Panc1 (cell line): ENCODE measurements around the gene FAM120C.

ENCODE experiments used
- POLR2AphosphoS5 ChIP-seq: IDR thresholded peaks from 2 replicates; pipeline ENCODE4 v1.6.1; 2012; ENCODE audit warnings: mild to moderate bottlenecking, low read depth, low read length, moderate library complexity
- TF ChIP-seq, protein P1 (sequence below): fragments of 450-650 bp; IDR thresholded peaks from 2 replicates; pipeline ENCODE4 v1.5.1; 2017; ENCODE audit warnings: mild to moderate bottlenecking

DNA sequence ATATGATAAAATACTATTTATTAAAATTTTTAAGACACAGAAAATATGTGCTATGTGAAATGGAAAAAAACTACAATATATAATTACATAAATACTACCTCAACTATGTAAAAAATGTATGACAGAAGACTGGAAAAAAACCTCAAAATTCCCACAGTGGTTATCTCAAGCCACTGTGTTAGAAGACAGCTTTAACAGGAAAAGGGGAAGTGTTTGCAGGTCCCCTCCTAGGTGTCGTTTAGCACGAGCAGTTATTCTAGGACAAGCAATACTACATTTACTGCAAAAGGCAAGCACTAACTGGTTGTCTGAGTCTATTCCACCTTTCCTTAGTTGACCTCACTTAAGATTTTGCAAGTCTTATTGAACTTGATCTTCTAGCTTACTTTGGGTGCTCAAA is 93.9 kb downstream of the FAM120C start:
- no peak for TF ChIP-seq POLR2AphosphoS5
- TF ChIP-seq, protein P1, sequence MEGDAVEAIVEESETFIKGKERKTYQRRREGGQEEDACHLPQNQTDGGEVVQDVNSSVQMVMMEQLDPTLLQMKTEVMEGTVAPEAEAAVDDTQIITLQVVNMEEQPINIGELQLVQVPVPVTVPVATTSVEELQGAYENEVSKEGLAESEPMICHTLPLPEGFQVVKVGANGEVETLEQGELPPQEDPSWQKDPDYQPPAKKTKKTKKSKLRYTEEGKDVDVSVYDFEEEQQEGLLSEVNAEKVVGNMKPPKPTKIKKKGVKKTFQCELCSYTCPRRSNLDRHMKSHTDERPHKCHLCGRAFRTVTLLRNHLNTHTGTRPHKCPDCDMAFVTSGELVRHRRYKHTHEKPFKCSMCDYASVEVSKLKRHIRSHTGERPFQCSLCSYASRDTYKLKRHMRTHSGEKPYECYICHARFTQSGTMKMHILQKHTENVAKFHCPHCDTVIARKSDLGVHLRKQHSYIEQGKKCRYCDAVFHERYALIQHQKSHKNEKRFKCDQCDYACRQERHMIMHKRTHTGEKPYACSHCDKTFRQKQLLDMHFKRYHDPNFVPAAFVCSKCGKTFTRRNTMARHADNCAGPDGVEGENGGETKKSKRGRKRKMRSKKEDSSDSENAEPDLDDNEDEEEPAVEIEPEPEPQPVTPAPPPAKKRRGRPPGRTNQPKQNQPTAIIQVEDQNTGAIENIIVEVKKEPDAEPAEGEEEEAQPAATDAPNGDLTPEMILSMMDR: no peak
